GM19035 (cell line): Measurements from ENCODE around the gene ZRANB3.
"Not testable (repeated sequence)": the region's sequence is repeated elsewhere in the genome, so short reads cannot be mapped to it uniquely, and the experiment has no call there.

ENCODE experiments used
- ATAC-seq: cut with Tn5 transposase; IDR thresholded peaks from one replicate; pipeline ENCODE4 v1.9.1; 2021; ENCODE audit not compliant: unreplicated experiment

Gene ZRANB3

GRCh38 chr2:135144343-135144742, 386.7 kb downstream of the ZRANB3 start:
- ATAC-seq = no peak

GRCh38 chr2:135142323-135142722, 388.7 kb downstream of the ZRANB3 start:
- no peak for ATAC-seq

GRCh38 chr2:135140606-135141005, 390.4 kb downstream of the ZRANB3 start:
- no peak for ATAC-seq

GRCh38 chr2:135132314-135132713, 398.7 kb downstream of the ZRANB3 start:
- ATAC-seq = no peak

- no peak for ATAC-seq
Measured at GRCh38 chr2:135130751-135131150, 400.3 kb downstream of the ZRANB3 start.

- ATAC-seq = no peak
Measured at GRCh38 chr2:135125940-135126339, 405.1 kb downstream of the ZRANB3 start.

- ATAC-seq = no peak
Measured at GRCh38 chr2:135124924-135125886, 405.8 kb downstream of the ZRANB3 start.

GRCh38 chr2:135121658-135122039, 409.4 kb downstream of the ZRANB3 start:
- ATAC-seq = not testable (repeated sequence)

- ATAC-seq = no peak
Measured at GRCh38 chr2:135121016-135121657, 409.9 kb downstream of the ZRANB3 start.

GRCh38 chr2:135119582-135119981, 411.4 kb downstream of the ZRANB3 start:
- ATAC-seq = no peak

GRCh38 chr2:135113322-135113721, 417.7 kb downstream of the ZRANB3 start:
- no peak for ATAC-seq

GRCh38 chr2:135105513-135106316, 425.3 kb downstream of the ZRANB3 start:
- not testable (repeated sequence) for ATAC-seq

GRCh38 chr2:135103843-135104242, 427.2 kb downstream of the ZRANB3 start:
- ATAC-seq = no peak

- no peak for ATAC-seq
Measured at GRCh38 chr2:135099802-135100483, 431.1 kb downstream of the ZRANB3 start.

- ATAC-seq = no peak
Measured at GRCh38 chr2:135097532-135098231, 433.3 kb downstream of the ZRANB3 start.

- ATAC-seq = no peak
Measured at GRCh38 chr2:135096665-135097446, 434.2 kb downstream of the ZRANB3 start.

- ATAC-seq = no peak
Measured at GRCh38 chr2:135095591-135095990, 435.4 kb downstream of the ZRANB3 start.

- no peak for ATAC-seq
Measured at GRCh38 chr2:135094508-135094907, 436.5 kb downstream of the ZRANB3 start.

- no peak for ATAC-seq
Measured at GRCh38 chr2:135093670-135094330, 437.2 kb downstream of the ZRANB3 start.
